PC-3 (cell line): Measurements from ENCODE around the gene STN1.

ENCODE experiments used
- EZH2 ChIP-seq: fragments of 300-600 bp; sonication (generic); IDR thresholded peaks from one replicate; pipeline ENCODE4 v1.6.1; 2017; ENCODE audit warnings: antibody characterized with exemption, mild to moderate bottlenecking, low read length; ENCODE audit not compliant: unreplicated experiment
- TF ChIP-seq, protein P1 (sequence below): fragments of 300-600 bp; sonication (generic); conservative IDR thresholded peaks from 2 replicates; pipeline ENCODE4 v1.5.1; 2017; ENCODE audit warnings: antibody characterized with exemption, low read depth, mild to moderate bottlenecking, low read length

DNA sequence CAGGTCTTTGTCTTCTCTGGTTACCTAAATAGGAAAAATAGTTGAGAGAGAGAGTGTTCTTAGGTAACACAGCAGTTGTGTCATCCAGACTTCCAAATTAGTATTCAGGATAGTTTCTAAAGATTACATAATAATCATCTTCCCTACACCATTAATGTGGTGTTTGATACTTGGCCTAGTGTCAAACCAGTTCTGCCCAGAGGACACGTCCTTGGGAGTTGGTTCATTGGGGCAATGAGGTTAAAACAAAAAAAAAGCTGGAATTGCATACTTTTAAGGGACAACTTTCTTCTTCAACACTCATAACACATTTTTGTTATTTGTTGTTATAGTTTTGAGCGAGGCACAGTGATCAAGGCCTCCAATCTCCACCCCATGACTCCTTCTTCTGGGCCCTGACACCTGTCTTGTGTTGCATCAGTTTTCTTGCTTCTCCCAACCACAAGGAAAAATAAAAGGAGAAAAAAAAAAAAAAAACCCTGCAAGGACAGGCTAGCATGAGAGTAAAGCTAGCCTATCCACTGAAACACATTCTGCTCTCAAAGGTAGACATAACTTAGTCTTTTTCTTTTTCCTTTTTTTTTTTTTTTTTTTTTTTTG lies 28.8 kb downstream of the STN1 start:
- TF ChIP-seq EZH2, result no peak
- TF ChIP-seq, protein P1, sequence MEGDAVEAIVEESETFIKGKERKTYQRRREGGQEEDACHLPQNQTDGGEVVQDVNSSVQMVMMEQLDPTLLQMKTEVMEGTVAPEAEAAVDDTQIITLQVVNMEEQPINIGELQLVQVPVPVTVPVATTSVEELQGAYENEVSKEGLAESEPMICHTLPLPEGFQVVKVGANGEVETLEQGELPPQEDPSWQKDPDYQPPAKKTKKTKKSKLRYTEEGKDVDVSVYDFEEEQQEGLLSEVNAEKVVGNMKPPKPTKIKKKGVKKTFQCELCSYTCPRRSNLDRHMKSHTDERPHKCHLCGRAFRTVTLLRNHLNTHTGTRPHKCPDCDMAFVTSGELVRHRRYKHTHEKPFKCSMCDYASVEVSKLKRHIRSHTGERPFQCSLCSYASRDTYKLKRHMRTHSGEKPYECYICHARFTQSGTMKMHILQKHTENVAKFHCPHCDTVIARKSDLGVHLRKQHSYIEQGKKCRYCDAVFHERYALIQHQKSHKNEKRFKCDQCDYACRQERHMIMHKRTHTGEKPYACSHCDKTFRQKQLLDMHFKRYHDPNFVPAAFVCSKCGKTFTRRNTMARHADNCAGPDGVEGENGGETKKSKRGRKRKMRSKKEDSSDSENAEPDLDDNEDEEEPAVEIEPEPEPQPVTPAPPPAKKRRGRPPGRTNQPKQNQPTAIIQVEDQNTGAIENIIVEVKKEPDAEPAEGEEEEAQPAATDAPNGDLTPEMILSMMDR, result no peak
